ENCODE data around the gene RESP18.

The RESP18 gene

DNA sequence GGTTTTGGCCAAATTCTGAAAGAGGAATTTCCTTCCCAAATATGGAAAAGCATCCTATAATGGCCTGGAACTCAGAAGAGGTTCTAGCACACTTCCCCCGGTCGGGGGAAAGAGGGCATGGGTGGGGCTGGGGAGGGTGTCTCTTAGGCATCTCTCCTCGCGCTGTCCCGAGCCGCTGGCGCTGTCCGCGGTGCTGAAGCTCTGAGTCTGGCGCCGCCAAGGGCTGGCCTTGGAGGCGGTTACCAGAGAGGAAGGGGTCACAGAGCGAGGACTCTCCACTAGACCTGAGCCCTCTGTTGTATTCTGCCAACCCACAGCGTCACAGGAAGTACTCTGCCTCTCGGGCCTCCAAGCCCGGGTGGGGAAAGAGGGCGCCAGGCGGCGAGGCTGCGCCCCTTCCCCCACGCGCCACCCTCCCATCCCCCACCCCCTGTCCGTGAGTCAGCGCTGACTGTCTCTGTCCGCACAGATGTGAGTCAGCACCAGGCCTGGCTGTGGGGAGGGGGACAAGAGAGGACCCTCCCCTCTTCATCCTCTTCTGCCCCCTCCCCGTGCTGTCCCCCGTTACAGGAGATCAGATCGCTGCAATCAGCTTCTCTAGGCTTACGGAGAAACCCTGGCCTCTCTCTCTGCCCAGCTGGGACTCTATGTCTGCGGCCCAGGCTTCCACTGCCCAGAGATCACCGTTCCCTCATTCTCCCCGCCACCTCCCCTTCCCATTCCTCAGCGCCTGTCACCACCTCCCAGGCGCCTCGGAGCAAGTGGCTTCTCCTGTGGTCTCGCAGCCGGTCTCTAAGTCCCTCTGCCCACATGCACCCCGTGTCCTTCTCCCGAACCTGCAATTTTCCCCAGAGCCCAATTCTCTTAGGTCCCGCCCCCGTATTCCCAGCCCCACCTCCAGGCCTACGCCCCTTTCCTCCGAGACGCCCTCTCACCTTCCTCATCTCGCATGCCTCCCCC lies 24.1 kb downstream of the RESP18 start:
- H3K4me1 Mint-ChIP-seq: no peaks in the 10 kb centered on the region
- no peak overlapping the region for H3K4me3 Mint-ChIP-seq
- ATAC-seq (replicated peaks) (peak; percentile 74 to 76), DNase-seq (peak; percentile 37)
- peaks cover 0 to under 1% of the 10 kb centered on the region in 2 donors for H3K36me3 Mint-ChIP-seq
- H3K27me3 Mint-ChIP-seq: peaks cover 52 to 65% of the 10 kb centered on the region in 2 donors
- H3K27ac Mint-ChIP-seq: no peak overlapping the region
- H3K9me3 Mint-ChIP-seq: peaks cover under 1 to 2% of the 10 kb centered on the region in 2 donors

DNA sequence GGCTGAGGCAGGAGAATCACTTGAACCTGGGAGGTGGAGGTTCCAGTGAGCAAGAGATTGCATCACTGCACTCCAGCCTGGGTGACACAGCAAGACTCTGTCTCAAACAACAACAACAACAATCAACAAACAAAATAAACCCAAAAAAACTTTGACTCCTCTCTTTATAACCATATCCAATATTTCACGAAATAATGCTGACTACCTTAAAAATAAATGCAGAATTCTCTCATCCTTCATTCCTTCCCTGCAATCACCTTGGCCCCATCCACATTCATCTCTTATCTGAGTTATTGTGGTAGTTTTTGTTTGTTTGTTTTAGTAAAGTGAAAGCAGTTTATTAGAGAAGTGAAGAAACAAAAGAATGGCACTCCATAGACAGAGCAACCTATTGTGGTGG lies 26.5 kb downstream of the RESP18 start:
- no peak for DNase-seq
- Mint-ChIP-seq H3K9me3 (peaks cover 0 to 1% of the 10 kb centered on the region in 2 donors), H3K27me3 (peaks cover 67 to 79% of the 10 kb centered on the region in 2 donors), H3K27ac (no peak overlapping the region), H3K36me3 (no peaks in the 10 kb centered on the region), H3K4me3 (no peak overlapping the region), H3K4me1 (no peaks in the 10 kb centered on the region)
- ATAC-seq (replicated peaks): no peak

DNA sequence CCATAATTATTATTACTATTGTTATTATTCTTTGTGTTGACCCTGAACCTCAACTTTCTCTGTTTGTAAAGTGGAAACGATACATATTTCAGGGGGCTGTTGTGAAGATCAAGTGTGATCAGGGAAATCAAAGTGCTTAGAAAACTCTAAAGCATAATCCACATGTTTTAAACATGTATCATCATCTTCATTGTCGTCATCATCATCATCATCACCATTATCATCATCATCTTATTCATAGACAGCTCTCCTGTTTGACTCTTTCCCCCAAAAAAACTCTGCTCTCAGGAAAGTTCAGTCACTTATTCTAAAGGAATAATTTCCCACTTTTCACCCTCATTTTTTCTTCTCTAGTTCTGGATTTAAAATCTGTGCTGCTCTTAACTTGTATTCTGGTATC lies 28.3 kb downstream of the RESP18 start:
- Mint-ChIP-seq H3K4me3 (no peak overlapping the region), H3K27ac (no peak overlapping the region), H3K9me3 (peaks cover 0 to 1% of the 10 kb centered on the region in 2 donors), H3K27me3 (peaks cover 63 to 75% of the 10 kb centered on the region in 2 donors), H3K4me1 (no peaks in the 10 kb centered on the region), H3K36me3 (no peaks in the 10 kb centered on the region)
- ATAC-seq (replicated peaks) (no peak), DNase-seq (no peak)

DNA sequence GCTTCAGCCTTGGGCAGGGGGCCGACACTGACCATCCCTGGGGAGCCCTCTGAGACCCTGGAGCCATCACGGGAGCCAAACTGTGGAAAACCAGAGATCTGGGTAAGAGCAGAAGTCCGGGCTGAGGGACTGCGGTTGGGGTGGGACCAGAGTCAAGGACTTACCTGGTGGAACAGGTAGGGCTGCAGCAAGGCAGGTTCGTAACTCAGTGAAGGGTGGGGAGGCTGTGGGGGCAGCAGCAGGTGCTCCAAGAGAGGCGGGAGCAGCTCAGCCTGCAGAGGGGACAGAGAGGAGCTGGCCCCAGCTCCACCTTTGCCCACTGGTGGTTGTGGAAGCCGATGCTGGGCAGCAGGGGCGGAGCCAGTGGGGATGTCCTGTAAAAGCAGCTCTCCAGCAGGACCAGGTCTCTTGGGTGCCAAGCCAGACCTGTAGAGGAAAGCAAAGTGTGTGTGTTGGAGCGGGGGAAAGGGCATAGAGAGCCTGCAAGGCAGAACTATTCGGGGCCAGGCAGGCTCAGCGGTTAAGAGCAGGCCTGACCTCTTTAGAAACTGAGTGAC lies 30.1 kb downstream of the RESP18 start:
- Mint-ChIP-seq H3K9me3 (peaks cover 0 to 1% of the 10 kb centered on the region in 2 donors), H3K36me3 (no peaks in the 10 kb centered on the region), H3K27me3 (peaks cover 58 to 65% of the 10 kb centered on the region in 2 donors), H3K4me1 (peaks cover 0 to 4% of the 10 kb centered on the region in 2 donors), H3K27ac (no peak overlapping the region), H3K4me3 (no peak overlapping the region)
- DNase-seq (no peak), ATAC-seq (replicated peaks) (no peak)

DNA sequence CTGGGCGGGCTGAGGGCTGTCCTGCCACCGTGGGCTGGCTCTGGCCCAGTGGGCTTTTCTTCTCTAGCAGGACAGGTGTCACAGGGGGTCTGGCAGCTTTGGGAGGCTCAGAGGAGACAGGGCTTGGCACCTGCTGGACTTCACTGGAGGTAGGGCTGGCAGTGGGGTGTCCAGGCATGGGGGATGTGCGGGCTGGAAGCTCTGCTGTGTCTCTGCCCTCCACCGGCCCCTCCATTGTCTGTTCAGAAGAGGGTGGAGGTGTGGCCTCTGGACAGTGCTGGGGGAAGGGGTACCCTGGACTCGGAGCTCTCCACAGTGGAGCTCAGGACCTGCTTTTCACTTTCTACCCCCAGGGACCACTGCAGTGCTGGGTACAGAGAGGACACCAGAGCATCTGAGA lies 32.5 kb downstream of the RESP18 start:
- Mint-ChIP-seq H3K36me3 (no peaks in the 10 kb centered on the region), H3K4me1 (peaks cover 6 to 7% of the 10 kb centered on the region in 2 donors), H3K27ac (no peak overlapping the region), H3K9me3 (no peaks in the 10 kb centered on the region), H3K4me3 (no peak overlapping the region), H3K27me3 (peaks cover 45 to 47% of the 10 kb centered on the region in 2 donors)
- no peak for ATAC-seq (replicated peaks)
- DNase-seq: no peak

DNA sequence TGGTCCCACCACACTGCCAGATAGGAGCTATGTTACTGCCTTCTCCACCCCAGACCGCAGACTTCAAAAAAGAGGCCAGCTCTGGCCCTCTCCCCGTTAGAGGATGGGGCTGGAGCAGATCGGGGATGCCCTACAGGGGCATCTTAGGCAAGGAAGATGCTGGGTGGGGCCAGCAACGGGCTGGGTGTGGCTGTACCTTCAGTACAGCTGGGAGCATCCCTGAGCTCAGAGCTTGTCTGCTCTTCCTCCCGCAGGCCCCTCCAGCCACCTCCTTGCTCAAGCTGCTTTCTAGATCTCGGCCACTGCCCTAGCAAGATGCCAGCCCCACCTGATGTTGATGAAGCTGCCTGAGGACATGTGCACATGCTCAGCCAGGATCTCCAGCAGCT lies 33.2 kb downstream of the RESP18 start:
- peaks cover 8 to 10% of the 10 kb centered on the region in 2 donors for H3K4me1 Mint-ChIP-seq
- H3K27ac Mint-ChIP-seq: no peak overlapping the region
- H3K27me3 Mint-ChIP-seq: peaks cover 39 to 40% of the 10 kb centered on the region in 2 donors
- no peaks in the 10 kb centered on the region for H3K36me3 Mint-ChIP-seq
- ATAC-seq (replicated peaks): no peak
- H3K9me3 Mint-ChIP-seq: no peaks in the 10 kb centered on the region
- DNase-seq: no peak
- no peak overlapping the region for H3K4me3 Mint-ChIP-seq

DNA sequence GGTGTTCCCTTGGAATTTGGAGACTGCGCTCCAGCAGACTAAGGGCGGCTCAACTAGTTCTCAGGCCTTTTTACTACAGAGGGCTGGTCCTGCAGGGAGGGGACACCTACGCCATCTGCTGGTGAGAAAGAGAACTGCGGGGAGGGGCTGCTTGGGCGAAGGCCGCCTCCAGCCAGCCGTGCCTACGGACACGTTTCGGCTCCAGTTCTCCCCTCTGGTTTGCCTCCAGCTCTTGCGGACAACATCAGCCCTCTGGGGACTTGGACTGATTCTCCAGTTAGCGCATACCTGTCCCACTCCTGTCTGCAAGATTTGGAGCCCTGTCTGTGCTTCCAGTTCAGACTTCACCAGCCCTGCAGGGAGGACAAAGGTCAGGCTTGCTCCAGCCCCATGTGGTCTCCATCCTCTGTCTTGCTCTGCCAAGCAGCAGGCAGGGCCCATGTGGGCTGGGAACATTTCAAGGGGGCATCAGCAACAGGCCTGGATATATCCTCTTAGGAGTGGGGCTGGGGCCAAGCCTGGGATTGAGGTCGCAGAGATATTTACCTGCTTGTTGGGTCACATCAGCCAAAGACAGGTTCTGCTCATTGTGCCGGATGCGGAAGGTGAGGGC lies 33.7 kb downstream of the RESP18 start:
- no peak overlapping the region for H3K27ac Mint-ChIP-seq

DNA sequence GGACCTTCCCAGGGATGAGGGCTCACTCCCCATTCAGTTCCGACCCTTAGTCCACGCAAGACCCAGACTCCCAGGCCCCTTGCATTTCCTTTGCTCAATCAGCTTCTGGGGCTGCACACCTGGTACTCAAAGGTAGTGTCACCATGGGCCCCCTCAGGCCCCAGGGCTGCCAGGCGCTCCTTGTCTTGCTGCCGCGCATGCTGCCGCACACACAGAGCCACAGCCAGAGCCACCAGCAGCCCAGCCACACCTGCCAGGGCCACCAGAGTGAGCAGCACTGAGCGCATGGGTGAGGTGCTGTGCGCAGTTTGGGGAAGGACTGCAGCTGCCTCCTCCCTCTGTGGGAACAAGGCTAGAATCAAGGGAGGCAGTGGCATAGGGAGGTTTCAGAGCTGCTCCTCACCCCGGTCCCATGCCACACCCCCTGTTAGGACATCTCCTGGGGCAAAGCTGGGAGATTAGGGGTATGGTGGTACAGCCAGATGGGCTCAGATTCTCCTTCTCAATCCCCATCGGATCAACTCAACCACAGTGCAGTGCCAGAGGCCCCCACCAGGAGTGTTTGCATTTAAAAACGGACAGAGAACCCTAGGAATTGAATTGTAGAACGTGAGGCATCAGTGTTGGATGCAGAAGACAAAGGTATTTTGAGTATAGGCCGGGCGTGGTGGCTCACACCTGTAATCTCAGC lies 34.6 kb downstream of the RESP18 start:
- no peak for ATAC-seq (replicated peaks)
- Mint-ChIP-seq H3K4me1 (peaks cover 14 to 17% of the 10 kb centered on the region in 2 donors), H3K27ac (no peak overlapping the region)

More for the DNA sequence above, 33.7 kb downstream of the RESP18 start:
- Mint-ChIP-seq H3K4me1 (peaks cover 13 to 15% of the 10 kb centered on the region in 2 donors), H3K4me3 (no peak overlapping the region), H3K27me3 (peaks cover 37 to 40% of the 10 kb centered on the region in 2 donors), H3K9me3 (no peaks in the 10 kb centered on the region), H3K36me3 (no peaks in the 10 kb centered on the region)
- DNase-seq (peak; percentile 79), ATAC-seq (replicated peaks) (peak; percentile 66 to 68)

DNA sequence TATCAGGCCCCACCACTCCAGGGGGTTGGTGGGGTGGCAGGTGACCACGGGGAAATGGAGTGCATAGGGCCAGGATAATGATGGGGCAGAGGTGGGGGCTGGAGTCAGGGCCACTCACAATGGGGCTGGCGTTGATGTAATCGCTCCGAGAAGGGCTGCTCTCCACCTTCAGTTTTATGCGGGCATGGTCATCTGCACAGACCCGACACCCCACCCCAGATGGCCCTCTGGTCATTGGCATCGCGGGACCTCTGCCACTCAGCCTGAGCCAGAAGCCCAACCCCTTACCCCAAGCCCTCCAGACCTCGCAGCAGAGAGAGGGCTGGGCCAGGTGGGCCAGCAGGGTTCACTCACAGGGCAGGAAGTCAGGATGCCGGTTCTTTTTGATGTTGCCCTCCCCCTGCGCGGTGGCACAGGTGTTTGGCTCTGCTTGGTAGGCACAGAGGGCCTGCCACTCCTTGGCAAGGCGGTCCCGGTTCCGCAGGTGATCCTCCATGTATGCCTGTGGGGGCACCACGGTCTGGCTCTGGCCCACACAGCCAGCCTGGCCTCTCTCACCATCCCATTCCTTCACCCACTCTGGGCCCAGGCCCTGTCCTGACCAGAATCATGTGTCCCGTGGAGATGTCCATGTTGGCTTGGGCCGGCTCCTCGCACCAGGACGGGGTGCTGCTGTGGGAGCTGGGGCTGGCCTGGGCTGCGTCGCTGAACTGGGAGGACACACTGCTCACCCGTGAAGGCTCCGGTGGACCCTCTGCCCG lies 35.7 kb downstream of the RESP18 start:
- Mint-ChIP-seq H3K9me3 (no peaks in the 10 kb centered on the region), H3K27me3 (peaks cover 19 to 22% of the 10 kb centered on the region in 2 donors), H3K4me1 (peaks cover 14 to 17% of the 10 kb centered on the region in 2 donors), H3K4me3 (no peak overlapping the region), H3K27ac (no peak overlapping the region), H3K36me3 (no peaks in the 10 kb centered on the region)
- ATAC-seq (replicated peaks): no peak
- no peak for DNase-seq

More for the DNA sequence above, 34.6 kb downstream of the RESP18 start:
- H3K36me3 Mint-ChIP-seq: no peaks in the 10 kb centered on the region
- H3K4me3 Mint-ChIP-seq: no peak overlapping the region
- H3K27me3 Mint-ChIP-seq: peaks cover 30 to 33% of the 10 kb centered on the region in 2 donors
- no peaks in the 10 kb centered on the region for H3K9me3 Mint-ChIP-seq
- DNase-seq: no peak

DNA sequence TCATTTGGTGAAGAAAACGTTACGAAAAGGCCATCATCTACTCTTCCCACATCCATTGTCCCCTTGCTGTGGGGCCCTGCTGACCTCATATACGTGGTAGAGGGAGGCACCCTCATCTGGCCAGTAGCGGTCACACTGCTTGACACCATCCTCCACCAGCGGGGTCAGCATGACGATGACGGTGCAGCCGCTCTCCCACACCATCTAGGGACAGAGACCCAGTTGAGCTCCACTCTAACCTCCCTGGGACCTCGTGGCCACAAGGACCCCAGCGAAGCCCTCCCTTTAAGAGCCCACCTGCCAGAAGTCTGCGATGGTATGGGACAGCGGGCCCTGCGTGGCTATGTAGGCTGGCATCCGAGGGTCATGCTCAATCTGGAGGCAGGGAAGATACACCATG lies 36.4 kb downstream of the RESP18 start:
- no peak overlapping the region for H3K4me3 Mint-ChIP-seq
- H3K36me3 Mint-ChIP-seq: no peaks in the 10 kb centered on the region
- no peak overlapping the region for H3K27ac Mint-ChIP-seq
- DNase-seq (no peak), ATAC-seq (replicated peaks) (no peak)
- peaks cover 14 to 17% of the 10 kb centered on the region in 2 donors for H3K4me1 Mint-ChIP-seq
- H3K9me3 Mint-ChIP-seq: no peaks in the 10 kb centered on the region
- H3K27me3 Mint-ChIP-seq: peaks cover 12 to 16% of the 10 kb centered on the region in 2 donors

DNA sequence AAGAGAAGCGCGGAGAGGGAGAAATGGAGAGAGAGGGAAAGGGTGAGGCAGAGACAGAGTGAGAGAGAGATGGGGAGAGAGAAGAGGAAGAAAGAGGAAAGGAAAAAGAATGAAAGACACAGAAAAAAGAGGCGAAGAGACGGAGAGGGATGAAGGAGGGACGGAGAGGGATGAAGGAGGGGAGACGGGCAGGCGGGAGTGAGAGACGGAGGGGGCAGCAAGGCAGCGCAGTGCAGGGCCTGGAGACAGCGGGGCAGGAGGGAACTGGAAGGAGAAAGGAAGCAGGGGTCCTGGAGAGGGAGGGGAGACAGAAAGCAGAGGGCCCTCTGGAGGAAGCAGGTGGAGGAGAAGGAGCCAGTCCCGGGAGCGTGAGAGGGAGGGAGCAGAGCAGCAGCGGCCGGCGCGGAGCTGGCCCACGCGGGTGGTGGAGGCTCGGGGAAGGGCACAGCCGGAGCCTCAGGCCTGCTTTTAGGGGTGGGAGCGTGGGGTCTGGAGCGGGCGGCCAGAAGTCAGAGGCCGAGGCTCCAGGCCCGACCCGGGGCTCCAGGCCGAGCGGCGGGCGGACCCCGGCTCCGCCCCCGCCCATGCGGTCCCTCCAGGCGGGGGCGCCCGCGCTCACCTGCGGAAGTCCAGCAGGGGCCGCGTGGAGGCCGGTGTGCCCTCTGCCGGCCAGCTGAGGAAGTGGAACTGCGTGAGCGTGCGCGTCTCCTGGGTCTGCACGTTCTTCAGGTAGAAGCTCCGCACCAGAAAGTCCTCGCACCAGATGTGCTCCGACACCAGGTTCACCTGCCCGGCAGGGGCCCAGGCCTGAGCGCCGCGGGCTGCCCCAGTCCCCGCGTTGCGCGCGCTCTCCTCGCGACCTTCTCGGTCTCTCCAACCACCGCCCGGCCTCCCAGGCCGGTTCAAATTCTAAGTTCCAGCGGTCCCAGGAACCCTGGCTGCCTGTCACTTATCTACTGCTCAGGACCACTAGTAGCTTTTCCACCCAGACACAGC lies 37.9 kb downstream of the RESP18 start:
- Mint-ChIP-seq H3K27me3 (peaks cover 5 to 8% of the 10 kb centered on the region in 2 donors), H3K4me1 (peaks cover 14 to 17% of the 10 kb centered on the region in 2 donors), H3K4me3 (peak overlapping the region; percentile 82 to 87), H3K9me3 (no peaks in the 10 kb centered on the region), H3K36me3 (no peaks in the 10 kb centered on the region), H3K27ac (peak overlapping the region; percentile 88)
- DNase-seq: peak; percentile 87
- ATAC-seq (replicated peaks): peak; percentile 85 to 89

DNA sequence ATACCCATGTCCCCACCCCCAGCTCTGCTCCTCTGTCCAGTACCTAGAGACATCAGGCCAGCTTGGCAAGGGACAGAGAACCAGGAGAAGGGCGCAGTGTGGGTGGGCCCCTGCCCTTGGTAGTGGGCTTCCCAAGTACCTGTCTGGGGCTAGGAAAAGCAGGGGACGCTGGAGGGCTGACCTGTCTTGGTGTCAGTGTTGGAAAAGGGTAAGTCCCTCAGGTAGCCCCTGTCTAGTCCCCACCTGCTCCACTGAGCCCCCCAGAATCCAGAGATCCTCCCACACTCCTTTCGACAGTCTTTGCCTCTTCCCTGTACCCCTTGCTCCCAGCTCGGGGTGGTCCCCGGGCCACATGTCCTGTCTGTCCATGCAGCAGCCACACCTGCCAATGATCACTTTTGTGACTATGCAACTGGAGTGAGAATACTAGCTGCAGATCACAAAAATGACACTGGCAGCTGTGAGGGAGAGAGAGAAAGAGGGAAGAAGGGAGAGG lies 38.8 kb downstream of the RESP18 start:
- DNase-seq: no peak
- H3K4me1 Mint-ChIP-seq: peaks cover 14 to 17% of the 10 kb centered on the region in 2 donors
- H3K9me3 Mint-ChIP-seq: no peaks in the 10 kb centered on the region
- H3K27me3 Mint-ChIP-seq: peaks cover 0 to under 1% of the 10 kb centered on the region in 2 donors
- ATAC-seq (replicated peaks): no peak
- peak overlapping the region; percentile 78 to 87 for H3K4me3 Mint-ChIP-seq
- H3K27ac Mint-ChIP-seq: peak overlapping the region; percentile 84
- no peaks in the 10 kb centered on the region for H3K36me3 Mint-ChIP-seq

All from stimulated activated naive B cell treated with anti-CD40 and anti-IgM and Interleukin-4, amounts not matched to agents 10 μg/mL and 1 μg/mL and 100 μg/mL, for 72 hours (primary cell).